Activated CD8-positive, alpha-beta T cell treated with anti-CD3 and anti-CD28 coated beads, Interleukin-2, amount 10 ng/mL, durations not matched to agents 7 days and 5 days (primary cell): ENCODE measurements around the gene BABAM2. TPM values are rescaled to one million over a fixed set of nuclear protein-coding genes. Genes with fewer than 3 reads are reported as not detected.
"Not testable (repeated sequence)": the region's sequence is repeated elsewhere in the genome, so short reads cannot be mapped to it uniquely, and the experiment has no call there.

Source experiments
- ATAC-seq: fragments of 150-1000 bp; cut with Tn5 transposase; one replicate; pipeline ENCODE4 v1.10.0; 2021; ENCODE audit warnings: moderate library complexity
- CTCF ChIA-PET: fragments of 350-600 bp; sonication (Branson Sonifier 250); formaldehyde crosslinking; loops from one replicate; lab custom pipeline; 2021; ENCODE audit warnings: antibody characterized with exemption; lab: Charles Lee
- POLR2A ChIA-PET: fragments of 350-600 bp; sonication (Branson Sonifier 250); formaldehyde crosslinking; loops from one replicate; lab custom pipeline; 2021; ENCODE audit warnings: antibody characterized with exemption; lab: Charles Lee
- DNase-seq: peaks from one replicate; pipeline ENCODE4 v3.0.0-alpha.2; 2020
- H3K27ac Mint-ChIP-seq: one replicate; pipeline ENCODE4 v1.8.0; 2021; ENCODE audit warnings: mild to moderate bottlenecking, mixed read lengths
- H3K27me3 Mint-ChIP-seq: one replicate; pipeline ENCODE4 v1.8.0; 2021; ENCODE audit warnings: low read depth, mixed read lengths
- H3K36me3 Mint-ChIP-seq: one replicate; pipeline ENCODE4 v1.8.0; 2021; ENCODE audit warnings: low read depth, mixed read lengths
- H3K4me1 Mint-ChIP-seq: one replicate; pipeline ENCODE4 v1.8.0; 2021; ENCODE audit warnings: low read depth, mixed read lengths
- H3K4me3 Mint-ChIP-seq: one replicate; pipeline ENCODE4 v1.8.0; 2021; ENCODE audit warnings: mild to moderate bottlenecking, mixed read lengths
- H3K9me3 Mint-ChIP-seq: one replicate; pipeline ENCODE4 v1.8.0; 2022; ENCODE audit warnings: mixed read lengths; ENCODE audit not compliant: insufficient read depth
- total RNA-seq, 2 experiments: library from RNA; stranded (reverse); gene quantifications; one replicate each; pipeline ENCODE4 v1.2.3, GENCODE V29; 2021

Gene BABAM2
- total RNA-seq, 2 experiments from 2014 or later, result 47.0 to 49.0 TPM

DNA sequence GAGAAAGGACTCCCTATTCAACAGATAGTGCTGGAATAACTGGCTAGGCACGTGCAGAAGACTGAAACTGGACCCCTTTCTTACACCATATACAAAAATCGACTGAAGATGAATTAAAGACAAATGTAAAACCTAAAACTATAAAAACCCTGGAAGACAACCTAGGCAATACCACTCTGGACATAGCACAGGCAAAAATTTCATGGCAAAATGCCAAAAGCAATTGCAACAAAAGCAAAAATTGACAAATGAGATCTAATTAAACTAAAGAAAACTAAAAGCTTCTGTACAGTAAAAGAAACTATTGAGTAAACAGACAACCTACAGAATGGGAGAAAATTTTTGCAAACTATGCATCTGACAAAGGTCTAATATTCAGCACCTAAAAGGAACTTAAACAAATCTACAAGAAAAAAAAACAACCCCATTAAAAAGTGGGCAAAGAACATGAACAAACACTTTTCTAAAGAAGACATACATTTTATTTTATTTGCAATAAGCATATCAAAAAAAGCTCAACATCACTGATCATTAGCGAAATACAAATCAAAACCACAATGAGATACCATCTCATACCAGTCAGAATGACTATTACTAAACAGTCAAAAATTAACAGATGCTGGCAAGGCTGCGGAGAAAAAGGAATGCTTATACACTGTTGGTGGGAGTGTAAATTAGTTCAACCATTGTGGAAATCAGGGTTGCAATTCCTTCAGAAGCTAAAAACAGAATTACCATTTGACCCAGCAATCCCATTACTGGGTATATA lies 8.5 kb upstream of the BABAM2 start:
- H3K27me3 Mint-ChIP-seq, H3K9me3 Mint-ChIP-seq, ATAC-seq, CTCF ChIA-PET, DNase-seq, H3K36me3 Mint-ChIP-seq, H3K27ac Mint-ChIP-seq, H3K4me3 Mint-ChIP-seq, POLR2A ChIA-PET, H3K4me1 Mint-ChIP-seq: not testable (repeated sequence)

DNA sequence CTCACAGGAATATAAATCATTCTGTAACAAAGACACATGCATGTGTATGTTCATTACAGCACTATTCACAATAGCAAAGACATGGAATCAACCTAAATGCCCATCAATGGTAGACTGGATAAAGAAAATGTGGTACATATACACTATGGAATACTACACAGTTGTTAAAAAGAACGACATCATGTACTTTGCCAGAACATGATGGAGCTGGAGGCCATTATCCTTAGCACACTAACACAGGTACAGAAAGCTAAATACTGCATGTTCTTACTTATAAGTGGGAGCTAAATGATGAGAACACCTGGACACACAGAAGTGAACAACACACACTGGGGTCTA lies 8.0 kb upstream of the BABAM2 start:
- POLR2A ChIA-PET, DNase-seq, ATAC-seq, CTCF ChIA-PET, H3K4me1 Mint-ChIP-seq, H3K27ac Mint-ChIP-seq, H3K4me3 Mint-ChIP-seq, H3K9me3 Mint-ChIP-seq, H3K36me3 Mint-ChIP-seq, H3K27me3 Mint-ChIP-seq: not testable (repeated sequence)

- peaks cover 5% of the 10 kb centered on the region for H3K36me3 Mint-ChIP-seq
- H3K27ac Mint-ChIP-seq, result no peak overlapping the region
- no peak overlapping the region for H3K4me3 Mint-ChIP-seq
- peaks cover 8% of the 10 kb centered on the region for H3K4me1 Mint-ChIP-seq
- ATAC-seq (no peak), DNase-seq (no peak)
- CTCF ChIA-PET, result no interaction called here
- H3K9me3 Mint-ChIP-seq, result peaks cover 6% of the 10 kb centered on the region
- H3K27me3 Mint-ChIP-seq, result no peaks in the 10 kb centered on the region
- POLR2A ChIA-PET, result no interaction called here
These were observed 5.9 kb upstream of the BABAM2 start for GRCh38 chr2:27884601-27885000.

DNA sequence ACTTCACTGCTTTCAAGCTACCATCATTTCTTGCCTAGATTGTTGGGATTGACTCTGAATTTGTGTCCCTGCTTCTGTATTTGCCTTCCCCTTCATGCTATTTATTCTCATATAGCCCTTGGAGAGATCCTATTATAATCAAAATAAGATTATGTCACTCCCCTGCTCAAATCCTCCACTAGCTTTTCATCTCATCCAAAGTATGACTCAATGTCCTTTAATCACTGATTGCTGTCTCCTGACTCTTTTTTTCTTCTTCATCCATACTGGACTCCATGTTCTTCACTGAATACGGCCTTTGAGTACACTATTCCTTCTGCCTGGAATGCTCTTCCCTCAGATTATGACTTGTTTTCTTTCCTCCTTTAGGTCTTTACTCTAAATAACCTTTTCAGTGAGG lies 5.3 kb upstream of the BABAM2 start:
- Mint-ChIP-seq H3K9me3 (peaks cover 4% of the 10 kb centered on the region), H3K27ac (no peak overlapping the region), H3K4me3 (no peak overlapping the region), H3K36me3 (peaks cover under 1% of the 10 kb centered on the region), H3K4me1 (peaks cover 14% of the 10 kb centered on the region), H3K27me3 (no peaks in the 10 kb centered on the region)
- POLR2A ChIA-PET, result no interaction called here
- CTCF ChIA-PET, result no interaction called here
- ATAC-seq (no peak), DNase-seq (no peak)

DNA sequence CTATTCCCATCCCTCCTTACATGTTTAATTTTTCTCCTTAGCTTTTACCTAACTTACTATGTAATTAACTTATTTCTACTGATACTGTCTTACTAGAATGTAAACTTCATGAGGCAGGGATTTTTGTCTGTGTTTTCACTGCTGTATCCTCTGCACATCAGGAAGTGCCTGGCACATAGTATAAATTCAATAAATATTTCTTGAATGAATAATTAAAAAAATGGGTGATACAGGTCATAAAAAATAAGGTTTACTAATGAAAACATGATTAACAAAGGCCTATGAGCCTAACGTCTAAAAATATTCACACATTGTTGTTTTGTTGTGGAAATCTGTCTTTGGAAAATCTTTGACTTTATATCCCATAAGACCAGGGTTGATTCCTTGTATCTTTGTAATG lies 4.9 kb upstream of the BABAM2 start:
- H3K4me1 Mint-ChIP-seq, result peaks cover 14% of the 10 kb centered on the region
- ATAC-seq (no peak), DNase-seq (no peak)
- POLR2A ChIA-PET, result no interaction called here
- no peaks in the 10 kb centered on the region for H3K27me3 Mint-ChIP-seq
- H3K27ac Mint-ChIP-seq, result no peak overlapping the region
- H3K9me3 Mint-ChIP-seq, result no peaks in the 10 kb centered on the region
- H3K36me3 Mint-ChIP-seq, result no peaks in the 10 kb centered on the region
- no peak overlapping the region for H3K4me3 Mint-ChIP-seq
- CTCF ChIA-PET, result no interaction called here

DNA sequence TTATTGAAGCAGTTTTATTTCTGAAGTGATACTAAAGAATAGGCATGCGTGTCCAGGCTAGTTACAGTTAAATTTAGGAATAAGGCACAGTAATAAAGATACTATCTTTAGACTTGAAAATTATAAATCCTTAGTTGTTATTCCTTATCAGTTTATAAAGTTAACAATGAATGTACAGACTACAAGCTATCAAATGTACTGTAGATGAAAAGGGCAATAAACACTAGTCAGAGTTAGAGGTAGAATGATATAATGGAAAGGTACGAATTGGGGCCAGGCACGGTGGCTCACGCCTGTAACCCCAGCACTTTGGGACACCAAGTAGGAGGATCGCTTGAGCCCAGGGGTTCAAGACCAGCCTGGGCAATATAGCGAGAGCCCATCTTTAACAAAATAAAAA lies 4.2 kb upstream of the BABAM2 start:
- ATAC-seq, result no peak
- Mint-ChIP-seq H3K27ac (no peak overlapping the region), H3K4me3 (no peak overlapping the region), H3K36me3 (peaks cover 5% of the 10 kb centered on the region), H3K4me1 (peaks cover 18% of the 10 kb centered on the region), H3K9me3 (no peaks in the 10 kb centered on the region), H3K27me3 (peaks cover 2% of the 10 kb centered on the region)
- DNase-seq, result no peak
- ChIA-PET CTCF (no interaction called here), POLR2A (no interaction called here)

DNA sequence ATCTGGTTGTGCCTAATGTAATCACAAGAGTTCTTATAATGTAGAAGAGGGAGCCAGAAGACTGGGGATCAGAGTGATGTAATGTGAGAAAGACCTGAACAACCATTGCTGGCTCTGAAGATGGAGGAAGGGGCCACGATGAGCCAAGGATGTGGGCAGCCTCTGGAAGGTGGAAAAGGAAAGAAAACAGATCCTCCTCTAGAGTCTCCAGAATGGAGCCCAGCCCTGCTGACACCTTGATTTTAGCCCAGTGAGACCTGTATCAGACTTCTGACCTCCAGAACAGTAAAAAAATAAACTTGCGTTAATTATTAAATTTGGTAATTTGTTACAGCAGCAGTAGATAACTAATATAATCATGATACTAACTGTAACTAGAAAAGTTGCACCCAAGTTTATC lies 3.4 kb upstream of the BABAM2 start:
- Mint-ChIP-seq H3K27ac (no peak overlapping the region), H3K27me3 (peaks cover 2% of the 10 kb centered on the region), H3K4me3 (no peak overlapping the region), H3K36me3 (peaks cover 8% of the 10 kb centered on the region), H3K9me3 (no peaks in the 10 kb centered on the region), H3K4me1 (peaks cover 26% of the 10 kb centered on the region)
- ATAC-seq (no peak), DNase-seq (no peak)
- ChIA-PET POLR2A (no interaction called here), CTCF (interaction anchor here (1.5 kb wide), 1 partner anchor 268 kb away, joined by 4 read pairs; no protein-coding TSS in a partner anchor)

GRCh38 chr2:27887830-27888229 lies 2.7 kb upstream of the BABAM2 start:
- Mint-ChIP-seq H3K27me3 (peaks cover 2% of the 10 kb centered on the region), H3K4me1 (peaks cover 33% of the 10 kb centered on the region), H3K9me3 (no peaks in the 10 kb centered on the region), H3K27ac (no peak overlapping the region), H3K4me3 (no peak overlapping the region), H3K36me3 (peaks cover 8% of the 10 kb centered on the region)
- no peak for DNase-seq
- no peak for ATAC-seq
- CTCF ChIA-PET, result interaction anchor here (1.5 kb wide), 1 partner anchor 267 kb away, joined by 4 read pairs; no protein-coding TSS in a partner anchor
- POLR2A ChIA-PET, result no interaction called here

- Mint-ChIP-seq H3K36me3 (peaks cover 8% of the 10 kb centered on the region), H3K4me1 (peaks cover 40% of the 10 kb centered on the region), H3K27me3 (peaks cover 2% of the 10 kb centered on the region), H3K27ac (no peak overlapping the region), H3K9me3 (no peaks in the 10 kb centered on the region), H3K4me3 (peak overlapping the region; percentile 23)
- ATAC-seq (no peak), DNase-seq (no peak)
- CTCF ChIA-PET, result no interaction called here
- POLR2A ChIA-PET, result no interaction called here
These were observed 1.7 kb upstream of the BABAM2 start for GRCh38 chr2:27888790-27889189.

DNA sequence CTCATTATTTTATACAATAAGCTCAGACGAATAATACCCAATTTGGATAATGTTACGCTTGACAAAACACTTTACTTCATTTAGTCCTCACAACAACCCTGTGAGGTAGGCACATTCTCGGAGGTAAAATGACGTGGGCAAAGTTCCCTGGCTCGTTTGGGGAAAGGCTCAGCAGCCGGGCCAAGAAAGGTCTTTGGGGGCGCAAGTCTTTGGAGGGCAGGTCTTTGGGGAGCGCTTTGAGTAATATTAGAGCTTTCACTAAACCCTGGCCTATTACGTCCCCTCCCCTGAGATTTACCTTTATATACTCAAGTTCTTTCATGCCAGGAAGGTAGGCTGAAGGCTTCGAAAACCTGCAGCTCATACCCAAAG lies 769 bp upstream of the BABAM2 start:
- CTCF ChIA-PET, result interaction anchor here (1.1 kb wide), 2 partner anchors 186 to 534 kb away, joined by 3 read pairs; no protein-coding TSS in a partner anchor
- peaks cover 17% of the 10 kb centered on the region for H3K36me3 Mint-ChIP-seq
- H3K9me3 Mint-ChIP-seq, result no peaks in the 10 kb centered on the region
- peaks cover 49% of the 10 kb centered on the region for H3K4me1 Mint-ChIP-seq
- DNase-seq, result no peak
- no peak for ATAC-seq
- POLR2A ChIA-PET, result interaction anchor here (1.1 to 2.0 kb wide), 2 partner anchors 64 to 120 kb away, joined by 3 to 4 read pairs; no protein-coding TSS in a partner anchor
- H3K27me3 Mint-ChIP-seq, result peaks cover 2% of the 10 kb centered on the region
- H3K27ac Mint-ChIP-seq, result peak overlapping the region; percentile 99
- H3K4me3 Mint-ChIP-seq, result peak overlapping the region; percentile 96

GRCh38 chr2:27890924-27891672 lies 569 bp downstream of the BABAM2 start:
- ChIA-PET CTCF (no interaction called here), POLR2A (interaction anchor here (1.0 to 2.0 kb wide), 5 partner anchors 21 to 502 kb away, joined by 4 to 8 read pairs (median 4); partner anchors contain the start of gene FOSL2)
- peaks cover 53% of the 10 kb centered on the region for H3K4me1 Mint-ChIP-seq
- DNase-seq, result peak; percentile 94
- H3K36me3 Mint-ChIP-seq, result peaks cover 28% of the 10 kb centered on the region
- H3K4me3 Mint-ChIP-seq, result peak overlapping the region; percentile 96
- peak overlapping the region; percentile 99 for H3K27ac Mint-ChIP-seq
- H3K9me3 Mint-ChIP-seq, result no peaks in the 10 kb centered on the region
- H3K27me3 Mint-ChIP-seq, result peaks cover 2% of the 10 kb centered on the region
- peak; percentile 38 for ATAC-seq

- ChIA-PET POLR2A (interaction anchor here (1.0 to 2.0 kb wide), 5 partner anchors 21 to 501 kb away, joined by 4 to 8 read pairs (median 4); partner anchors contain the start of gene FOSL2), CTCF (no interaction called here)
- Mint-ChIP-seq H3K4me3 (peak overlapping the region; percentile 96), H3K27me3 (peaks cover 2% of the 10 kb centered on the region), H3K36me3 (peaks cover 34% of the 10 kb centered on the region), H3K4me1 (peaks cover 55% of the 10 kb centered on the region), H3K27ac (peak overlapping the region; percentile 99), H3K9me3 (no peaks in the 10 kb centered on the region)
- ATAC-seq, result no peak
- DNase-seq, result no peak
These were observed 1.2 kb downstream of the BABAM2 start for GRCh38 chr2:27891673-27892105.
